Neural progenitor cell (in vitro differentiated cells): ENCODE data around the gene ACO2.

Experiments used
- CTCF ChIP-seq: fragments of 200-600 bp; sonication (generic); IDR thresholded peaks from 2 replicates; pipeline ENCODE4 v1.5.1; 2017; ENCODE audit warnings: antibody characterized with exemption, mild to moderate bottlenecking
- EZH2 ChIP-seq: fragments of 200-600 bp; sonication (generic); IDR thresholded peaks from 2 replicates; pipeline ENCODE4 v1.6.1; 2017; ENCODE audit warnings: antibody characterized with exemption, mild to moderate bottlenecking, moderate library complexity

DNA sequence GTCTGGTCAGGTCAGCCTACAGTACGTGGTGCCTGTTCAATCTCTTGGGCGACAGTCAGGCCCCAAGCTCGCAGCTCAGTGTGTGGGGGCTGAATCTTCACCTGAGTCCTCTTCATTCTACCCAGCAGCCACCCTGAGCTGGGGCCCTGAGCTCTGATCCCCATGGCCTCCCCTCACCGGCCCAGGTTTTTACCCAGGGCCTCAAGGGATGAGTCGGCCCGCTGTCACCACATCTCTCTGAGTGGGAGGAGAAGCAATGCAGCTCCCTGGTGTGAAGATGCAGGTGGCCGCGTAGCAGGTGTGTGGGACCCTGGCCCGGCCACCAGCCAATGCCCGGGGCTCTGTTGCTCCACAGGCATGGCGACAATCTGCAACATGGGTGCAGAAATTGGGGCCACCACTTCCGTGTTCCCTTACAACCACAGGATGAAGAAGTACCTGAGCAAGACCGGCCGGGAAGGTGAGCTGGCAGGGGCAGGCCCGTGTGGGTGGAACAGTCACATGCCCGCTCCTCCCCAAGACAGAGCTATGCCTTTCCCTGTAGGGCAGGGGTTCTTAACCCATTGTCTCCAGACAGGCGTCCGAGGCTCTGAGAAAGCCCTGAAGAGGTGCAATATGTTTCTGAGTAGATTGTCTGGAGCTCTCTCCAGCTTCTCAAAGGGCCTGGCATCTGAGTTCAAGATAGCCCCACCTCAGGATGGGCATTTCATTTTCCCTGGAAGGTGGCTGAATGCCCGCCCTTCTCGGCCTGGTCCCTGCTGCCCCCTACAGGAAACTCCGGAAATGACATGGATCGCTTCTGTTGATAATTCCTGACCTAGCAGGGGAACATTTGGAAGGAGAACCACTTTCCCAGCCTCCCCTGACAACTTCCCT is 48.5 kb downstream of the ACO2 start:
- TF ChIP-seq CTCF (peak; percentile 92), EZH2 (no peak)
